HepG2 (cell line): Measurements from ENCODE around the gene TAF6. TPM values are rescaled to one million over a fixed set of nuclear protein-coding genes. Genes with fewer than 3 reads are reported as not detected.

Experiments
- ATAC-seq: fragments of 200-7000 bp; cut with Tn5 transposase; 3 replicates; pipeline ENCODE4 v1.9.1; 2020; ENCODE audit warnings: mild to moderate bottlenecking, moderate library complexity
- Bru-seq: library from RNA; stranded (reverse); fragments of 400-500 nt; gene quantifications from one replicate; lab custom pipeline; 2021; lab: Mats Ljungman, UMichigan
- BruChase-seq, 2 experiments: library from RNA; stranded (reverse); fragments of 400-500 nt; gene quantifications; one replicate each; lab custom pipeline; 2021; lab: Mats Ljungman, UMichigan
- BruUV-seq: library from RNA; stranded (reverse); fragments of 400-500 nt; replicated peaks from 2 replicates; lab custom pipeline; 2021; lab: Mats Ljungman, UMichigan
- CTCF ChIA-PET: fragments of 300-600 bp; formaldehyde crosslinking; extraction: SDS; loops from one replicate; lab custom pipeline; 2021; ENCODE audit warnings: low total read pairs, inconsistent platforms, low intra/inter-chr PET ratio; lab: Yijun Ruan, JAX
- POLR2A ChIA-PET: fragments of 350-600 bp; sonication (Branson Sonifier 250); formaldehyde crosslinking; loops from one replicate; lab custom pipeline; 2020; ENCODE audit warnings: antibody characterized with exemption, inconsistent platforms; lab: Yijun Ruan, JAX
- DNase-seq: peaks from one replicate; pipeline ENCODE4 v3.0.0-alpha.2; 2015; ENCODE audit warnings: low spot score
- FAIRE-seq: peaks from 3 replicates; lab custom pipeline; 2011; peaks lifted over from hg19 to GRCh38; lab: Jason Lieb, UNC
- H2AFZ ChIP-seq: one replicate; pipeline ENCODE4 v1.6.1; 2011; ENCODE audit warnings: low read length, inconsistent platforms
- H3K27ac ChIP-seq: fragments of 300-600 bp; 3 replicates; pipeline ENCODE4 v1.8.0; 2011; ENCODE audit warnings: mixed run types, mild to moderate bottlenecking, mixed read lengths, low read length, inconsistent platforms; ENCODE audit not compliant: insufficient read depth; ENCODE audit errors: extremely low read length
- H3K27me3 ChIP-seq, 2 experiments: fragments of 200-600 bp in 1 of 2; 2 replicates in 1 of 2; 3 replicates in 1 of 2; pipeline versions ENCODE4 v1.6.0 to v1.8.0; 2011; ENCODE audit warnings: low read length in 2 of 2, mild to moderate bottlenecking in 2 of 2, moderate library complexity in 2 of 2, inconsistent platforms in 1 of 2; ENCODE audit not compliant: insufficient read depth in 2 of 2, control insufficient read depth in 1 of 2
- H3K36me3 ChIP-seq, 2 experiments: fragments of 200-600 bp in 1 of 2; replicated peaks in 1 of 2; 2 replicates in 1 of 2; 3 replicates in 1 of 2; pipeline versions ENCODE4 v1.5.1 to v1.8.0; 2011; ENCODE audit warnings: low read length in 2 of 2, inconsistent platforms in 1 of 2; ENCODE audit not compliant: insufficient read depth in 2 of 2, control insufficient read depth in 1 of 2
- H3K4me1 ChIP-seq: 2 replicates; pipeline ENCODE4 v1.5.1; 2012; ENCODE audit warnings: low read length, inconsistent platforms; ENCODE audit not compliant: insufficient read depth
- H3K4me2 ChIP-seq: 2 replicates; pipeline ENCODE4 v1.6.0; 2011; ENCODE audit warnings: low read depth, low read length, inconsistent platforms
- H3K4me3 ChIP-seq, 3 experiments: fragments of 200-600 bp in 1 of 3; sonication (generic), shearing (Covaris generic) in 1 of 3; replicated peaks in 1 of 3; 2 replicates each; pipeline ENCODE4 v1.5.1; 2011 to 2016; ENCODE audit warnings: low read length in 3 of 3, inconsistent platforms in 2 of 3, low read depth in 2 of 3, mild to moderate bottlenecking in 2 of 3, control low read depth in 1 of 3, mixed read lengths in 1 of 3; ENCODE audit not compliant: insufficient read depth in 1 of 3
- H3K79me2 ChIP-seq: one replicate; pipeline ENCODE4 v1.6.1; 2011; ENCODE audit warnings: low read length, inconsistent platforms; ENCODE audit not compliant: insufficient read depth
- H3K9ac ChIP-seq: 2 replicates; pipeline ENCODE4 v1.6.0; 2011; ENCODE audit warnings: mild to moderate bottlenecking, low read depth, low read length, inconsistent platforms; ENCODE audit not compliant: insufficient read depth
- H3K9me3 ChIP-seq: 2 replicates; pipeline ENCODE4 v1.5.1; 2012; ENCODE audit warnings: mild to moderate bottlenecking, low read length
- H4K20me1 ChIP-seq: 2 replicates; pipeline ENCODE4 v1.6.0; 2011; ENCODE audit warnings: inconsistent platforms, mild to moderate bottlenecking, low read length, moderate library complexity; ENCODE audit not compliant: insufficient read depth
- BHLHE40 ChIP-seq: IDR thresholded peaks from 2 replicates; pipeline ENCODE4 v1.6.1; 2011; ENCODE audit warnings: low read length, improper control_type of control experiment
- GMEB1 ChIP-seq: sonication (generic); formaldehyde crosslinking; IDR thresholded peaks from 2 replicates; pipeline ENCODE4 v1.5.1; 2020; ENCODE audit warnings: missing genetic modification reagents, mild to moderate bottlenecking, borderline replicate concordance
- GTF2F1 ChIP-seq: fragments of 150-350 bp; IDR thresholded peaks from 2 replicates; pipeline ENCODE4 v1.6.1; 2014; ENCODE audit warnings: low read length
- HMG20A ChIP-seq: IDR thresholded peaks from 2 replicates; pipeline ENCODE4 v1.6.1; 2016; ENCODE audit warnings: borderline replicate concordance
- HOXA5 ChIP-seq: sonication (generic); formaldehyde crosslinking; IDR thresholded peaks from 2 replicates; pipeline ENCODE4 v1.4.0; 2020; ENCODE audit warnings: missing genetic modification reagents
- ISX ChIP-seq: sonication (generic); formaldehyde crosslinking; conservative IDR thresholded peaks from 2 replicates; pipeline ENCODE4 v1.5.0; 2020; ENCODE audit warnings: missing genetic modification reagents
- NBN ChIP-seq: fragments of 450-650 bp; conservative IDR thresholded peaks from 2 replicates; pipeline ENCODE4 v1.6.1; 2017
- RFXANK ChIP-seq: IDR thresholded peaks from 2 replicates; pipeline ENCODE4 v1.6.1; 2016
- SOX13 ChIP-seq, 3 experiments: fragments of 450-650 bp in 1 of 3; sonication (generic) in 1 of 3; formaldehyde crosslinking in 1 of 3; IDR thresholded peaks in 2 of 3; conservative IDR thresholded peaks in 1 of 3; 2 replicates each; pipeline versions ENCODE4 v1.5.0 to v1.6.1; 2016 to 2020; ENCODE audit warnings: antibody characterized with exemption in 1 of 3, mild to moderate bottlenecking in 1 of 3, missing compliant biosample characterization in 1 of 3, missing genetic modification reagents in 1 of 3, moderate library complexity in 1 of 3
- ZBTB42 ChIP-seq: sonication (generic); formaldehyde crosslinking; IDR thresholded peaks from 2 replicates; pipeline ENCODE4 v1.5.0; 2020; ENCODE audit warnings: mild to moderate bottlenecking, missing genetic modification reagents
- ZNF337 ChIP-seq: sonication (generic); formaldehyde crosslinking; IDR thresholded peaks from 2 replicates; pipeline ENCODE4 v1.5.1; 2020; ENCODE audit warnings: missing genetic modification reagents, low read depth, mild to moderate bottlenecking, borderline replicate concordance
- ZNF383 ChIP-seq: sonication (generic); formaldehyde crosslinking; IDR thresholded peaks from 2 replicates; pipeline ENCODE4 v1.4.0; 2020; ENCODE audit warnings: missing genetic modification reagents, mild to moderate bottlenecking, borderline replicate concordance
- ZNF562 ChIP-seq: sonication (generic); formaldehyde crosslinking; IDR thresholded peaks from 2 replicates; pipeline ENCODE4 v1.8.0; 2022; ENCODE audit warnings: missing genetic modification reagents, borderline replicate concordance
- ZNF674 ChIP-seq: sonication (generic); formaldehyde crosslinking; IDR thresholded peaks from 2 replicates; pipeline ENCODE4 v1.5.0; 2020; ENCODE audit warnings: low read depth, mild to moderate bottlenecking, missing genetic modification reagents
- ZSCAN30 ChIP-seq: sonication (generic); formaldehyde crosslinking; IDR thresholded peaks from 2 replicates; pipeline ENCODE4 v1.5.0; 2020; ENCODE audit warnings: mild to moderate bottlenecking, missing genetic modification reagents
- ZSCAN31 ChIP-seq: sonication (generic); formaldehyde crosslinking; IDR thresholded peaks from 2 replicates; pipeline ENCODE4 v1.5.0; 2020; ENCODE audit warnings: low read depth, mild to moderate bottlenecking, missing genetic modification reagents
- WGBS: methylation state at CpG from one replicate; pipeline ENCODE4 v1.1.6; 2017; ENCODE audit warnings: low lambda C conversion rate; 5-methylcytosine and 5-hydroxymethylcytosine counted together
- in situ Hi-C: cut with HindIII; loops from 2 replicates; pipeline ENCODE4 v1.10.0; 2017; ENCODE audit warnings: low pct_unique_long_range_greater_than_20kb; ENCODE audit not compliant: extremely low pct_ligation_motif_present
- intact Hi-C: fragments of 100-400 bp; cut with micrococcal nuclease; formaldehyde crosslinking; loops from one replicate; pipeline ENCODE4 v1.10.0; 2022; ENCODE audit not compliant: unreplicated experiment
- long read RNA-seq, 2 experiments: library from RNA in 1 of 2; library from polyadenylated mRNA in 1 of 2; stranded (forward) in 1 of 2; unstranded in 1 of 2; transcript quantifications; one replicate each; pipeline ENCODE4 v2.0.0, GENCODE V29; 2019 to 2022
- polyA minus RNA-seq, 3 experiments: library from RNA; depleted of rRNA, polyadenylated mRNA; stranded (reverse); fragments of >200 nt; gene quantifications; 2 replicates each; pipeline ENCODE4 v1.2.3, GENCODE V29; 2011; ENCODE audit warnings: low replicate concordance in 1 of 3
- polyA plus RNA-seq, 8 experiments: library from polyadenylated mRNA; depleted of rRNA in 3 of 8; stranded (reverse) in 7 of 8; unstranded in 1 of 8; fragments of >200 nt; fragmentation: Illumina TruSeq in 4 of 8; extraction: Trizol in 4 of 8; gene quantifications; 2 replicates each; pipeline versions ENCODE4 v1.2.1 to v1.2.3, GENCODE V29; 2011 to 2016; ENCODE audit warnings: low read depth in 4 of 8, missing spikeins in 1 of 8, mixed read lengths in 1 of 8; ENCODE audit not compliant: insufficient read depth in 1 of 8
- total RNA-seq, 5 experiments: library from RNA; depleted of rRNA; stranded (reverse); fragments of >200 nt; fragmentation: Illumina TruSeq; extraction: Trizol; gene quantifications; 2 replicates each; pipeline ENCODE4 v1.2.3, GENCODE V29; 2016; ENCODE audit warnings: low read depth in 1 of 5

TAF6 gene
- total RNA-seq (2016; rRNA removed; fragmentation: Illumina TruSeq; extraction: Trizol) (18.8 and 25.6 TPM in 2 replicates), polyA plus RNA-seq (2011; rRNA removed) (12.6 and 12.9 TPM in 2 replicates), polyA minus RNA-seq (2011; rRNA and poly(A)+ RNA removed; ENCODE audit: low replicate concordance) (16.7 and 22.7 TPM in 2 replicates), Bru-seq, nascent RNA (percentile 49 among the genes with signal in this experiment), BruChase-seq, experiment 1, labeled RNA remaining after a 6-hour chase (percentile 74 among the genes with signal in this experiment), BruChase-seq, experiment 2, labeled RNA remaining after a 2-hour chase (percentile 59 among the genes with signal in this experiment)
- total RNA-seq (2016; cell fraction: cytosol; rRNA removed; fragmentation: Illumina TruSeq; extraction: Trizol; ENCODE audit: low read depth), result 10.3 and 12.6 TPM in 2 replicates
- 20.6 and 21.5 TPM in 2 replicates for total RNA-seq (2016; cell fraction: insoluble cytoplasmic fraction; rRNA removed; fragmentation: Illumina TruSeq; extraction: Trizol)
- total RNA-seq (2016; cell fraction: membrane; rRNA removed; fragmentation: Illumina TruSeq; extraction: Trizol), result 29.7 and 31.8 TPM in 2 replicates
- total RNA-seq (2016; cell fraction: nucleus; rRNA removed; fragmentation: Illumina TruSeq; extraction: Trizol), result 16.2 and 20.2 TPM in 2 replicates
- polyA plus RNA-seq (2011; cell fraction: cytosol; rRNA removed), result 4.9 and 5.4 TPM in 2 replicates
- polyA plus RNA-seq (2011; cell fraction: nucleus; rRNA removed), result 49.7 and 70.9 TPM in 2 replicates
- 22.2 and 26.8 TPM in 2 replicates for polyA plus RNA-seq (2012)
- polyA plus RNA-seq (2016; cell fraction: cytosol; fragmentation: Illumina TruSeq; extraction: Trizol; ENCODE audit: low read depth), result 18.6 and 20.9 TPM in 2 replicates
- polyA plus RNA-seq (2016; cell fraction: insoluble cytoplasmic fraction; fragmentation: Illumina TruSeq; extraction: Trizol; ENCODE audit: low read depth), result 23.4 and 30.6 TPM in 2 replicates
- 31.0 and 34.8 TPM in 2 replicates for polyA plus RNA-seq (2016; cell fraction: membrane; fragmentation: Illumina TruSeq; extraction: Trizol; ENCODE audit: low read depth)
- 52.2 and 63.1 TPM in 2 replicates for polyA plus RNA-seq (2016; cell fraction: nucleus; fragmentation: Illumina TruSeq; extraction: Trizol; ENCODE audit: insufficient read depth, low read depth)
- 9.8 and 11.7 TPM in 2 replicates for polyA minus RNA-seq (2011; cell fraction: cytosol; rRNA and poly(A)+ RNA removed)
- polyA minus RNA-seq (2011; cell fraction: nucleus; rRNA and poly(A)+ RNA removed), result 7.0 and 15.4 TPM in 2 replicates
- long read RNA-seq, experiment 1, transcript TAF6-211 (15 exons, 2,464 nt), result major isoform, 8 of 20 reads
- long read RNA-seq, experiment 1, partial matches to known transcripts, result 5 of 20 reads
- long read RNA-seq, experiment 1, other reads (novel, unspliced or antisense), result 4 of 20 reads
- long read RNA-seq, experiment 2, transcript TAF6-211 (15 exons, 2,464 nt), result major isoform, 34 of 75 reads
- long read RNA-seq, experiment 2, partial matches to known transcripts, result 21 of 75 reads
- long read RNA-seq, experiment 2, other reads (novel, unspliced or antisense), result 12 of 75 reads

- in situ Hi-C loops, result no loop called here
- POLR2A ChIA-PET, result interaction anchor here (2.0 kb wide), 1 partner anchor 18 kb away, joined by 21 read pairs; the partner anchor contains the start of genes AP4M1 and MCM7
- no peak for TF ChIP-seq BHLHE40
- TF ChIP-seq HOXA5 (CRISPR knock-in tag), result peak; percentile 90; the same call in 1 of the 2 replicates
- TF ChIP-seq GMEB1 (CRISPR knock-in tag), result peak; percentile 46; the same call in 1 of the 2 replicates
- TF ChIP-seq ZSCAN30 (CRISPR knock-in tag), result peak; percentile 44; the same call in 1 of the 2 replicates
- no peak for TF ChIP-seq ZNF337
- TF ChIP-seq RFXANK, result 0 out of 2 replicates have a peak, but pooled peaks have one; percentile 40
- TF ChIP-seq ZBTB42 (CRISPR knock-in tag), result no peak
- no peak for TF ChIP-seq GTF2F1
- no peak for TF ChIP-seq ZNF562 (CRISPR knock-in tag)
- no peak for TF ChIP-seq ZNF674 (CRISPR knock-in tag)
- peak; percentile 63; the same call in 1 of the 2 replicates for TF ChIP-seq ZSCAN31 (CRISPR knock-in tag)
- no peak for TF ChIP-seq HMG20A (CRISPR knock-in tag)
- no peak for TF ChIP-seq SOX13 (IDR thresholded peaks at IDR 0.05)
- TF ChIP-seq SOX13 (CRISPR knock-in tag; conservative IDR thresholded peaks at IDR 0.05 in 1 of 2, IDR thresholded peaks at IDR 0.05 in 1 of 2), result no peak
- no peak for TF ChIP-seq ZNF383 (CRISPR knock-in tag)
- TF ChIP-seq NBN, result no peak
- TF ChIP-seq ISX (CRISPR knock-in tag), result no peak
Measured at GRCh38 chr7:100119072-100119969, at the start of gene TAF6, which contains the start of gene CNPY4. Gene TAF6 (minus strand): TSS chr7:100119358. CDS start chr7:100114209, 5,149 bp downstream. Gene CNPY4 (plus strand): TSS chr7:100119634. CDS start chr7:100119745, 111 bp downstream.

More at GRCh38 chr7:100119072-100119969, at the start of gene TAF6, which contains the start of gene CNPY4:
- FAIRE-seq, result peak; percentile 65
- Histone ChIP-seq H3K36me3 (no peaks in the 10 kb centered on the region; a peak in 1 of 5 replicates), H3K79me2 (peaks cover 8% of the 10 kb centered on the region), H3K4me2 (peak within 1 kb of the TSS; percentile 98), H4K20me1 (no peaks in the 10 kb centered on the region), H3K27ac (peak within 1 kb of the TSS; percentile 77), H2AFZ (peak within 1 kb of the TSS; percentile 71), H3K9ac (peak within 1 kb of the TSS; percentile 87), H3K9me3 (no peaks in the 10 kb centered on the region), H3K27me3 (no peaks in the 10 kb centered on the region; a peak in 1 of 5 replicates), H3K4me1 (peaks cover 37% of the 10 kb centered on the region), H3K4me3 (peak within 1 kb of the TSS; percentile 72 to 98 (median 95))
- intact Hi-C loops, result loop anchor here (2.0 kb wide), 1 partner anchor 19 kb away; the partner anchor contains the start of genes AP4M1 and MCM7
- BruUV-seq, result no TSS peak
- ATAC-seq, result peak; percentile 66
- WGBS, result under 1% methylated on average over 23 of the region's 49 CpGs
- peak; percentile 89 for DNase-seq
- CTCF ChIA-PET, result no interaction called here
